NCI-H345 treated with DMSO at 0.1 percent for 48 hours (cell line): ENCODE results near the gene TFEB.

Experiments
- DNase-seq: peaks from one replicate; lab custom pipeline; 2025; ENCODE audit not compliant: unreplicated experiment; lab: John Stamatoyannopoulos, UW

The TFEB gene

DNA sequence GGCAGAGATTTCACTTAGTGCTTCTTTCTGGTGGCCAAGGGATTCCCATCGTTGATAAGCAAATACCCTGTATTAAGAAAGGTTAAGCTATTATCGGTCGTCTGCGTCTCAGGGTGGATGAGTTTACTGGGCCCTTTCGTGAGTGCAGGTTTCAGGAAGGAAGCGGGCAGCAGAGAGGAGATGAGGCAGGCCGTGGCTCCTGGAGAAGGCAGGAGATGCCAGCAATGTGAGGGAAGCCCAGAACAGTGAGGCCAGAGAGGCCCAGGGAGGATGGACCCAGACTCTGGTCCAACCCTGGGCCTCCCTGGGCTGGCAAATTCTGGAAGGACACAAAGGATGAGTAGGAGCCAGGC is 11.2 kb downstream of the TFEB start:
- no peak for DNase-seq

GRCh38 chr6:41723530-41724227 is 11.7 kb downstream of the TFEB start:
- DNase-seq: no peak

- DNase-seq: no peak
These were observed 12.4 kb downstream of the TFEB start for GRCh38 chr6:41722969-41723529.

- no peak for DNase-seq
These were observed 14.0 kb downstream of the TFEB start for GRCh38 chr6:41721414-41721813.

DNA sequence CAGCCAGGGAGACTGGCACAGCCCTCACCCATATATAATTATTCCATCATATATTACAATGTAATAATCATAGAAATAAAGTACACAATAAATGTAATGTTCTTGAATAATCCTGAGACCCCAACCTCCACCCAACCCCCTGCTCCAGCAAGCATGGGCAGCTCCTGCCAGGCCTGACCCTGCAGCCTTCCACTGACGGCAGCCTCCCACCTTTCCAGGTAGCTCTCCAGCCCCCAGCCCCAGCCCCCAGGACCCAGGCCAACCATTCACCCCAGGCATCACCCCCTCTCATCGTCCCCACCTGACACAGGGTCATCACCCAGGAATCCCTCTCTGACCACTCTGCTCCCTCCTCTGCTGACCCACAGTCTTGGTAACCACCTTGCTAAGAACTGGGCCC is 14.6 kb downstream of the TFEB start:
- no peak for DNase-seq

- no peak for DNase-seq
These were observed 15.2 kb downstream of the TFEB start for GRCh38 chr6:41720262-41720620.

DNA sequence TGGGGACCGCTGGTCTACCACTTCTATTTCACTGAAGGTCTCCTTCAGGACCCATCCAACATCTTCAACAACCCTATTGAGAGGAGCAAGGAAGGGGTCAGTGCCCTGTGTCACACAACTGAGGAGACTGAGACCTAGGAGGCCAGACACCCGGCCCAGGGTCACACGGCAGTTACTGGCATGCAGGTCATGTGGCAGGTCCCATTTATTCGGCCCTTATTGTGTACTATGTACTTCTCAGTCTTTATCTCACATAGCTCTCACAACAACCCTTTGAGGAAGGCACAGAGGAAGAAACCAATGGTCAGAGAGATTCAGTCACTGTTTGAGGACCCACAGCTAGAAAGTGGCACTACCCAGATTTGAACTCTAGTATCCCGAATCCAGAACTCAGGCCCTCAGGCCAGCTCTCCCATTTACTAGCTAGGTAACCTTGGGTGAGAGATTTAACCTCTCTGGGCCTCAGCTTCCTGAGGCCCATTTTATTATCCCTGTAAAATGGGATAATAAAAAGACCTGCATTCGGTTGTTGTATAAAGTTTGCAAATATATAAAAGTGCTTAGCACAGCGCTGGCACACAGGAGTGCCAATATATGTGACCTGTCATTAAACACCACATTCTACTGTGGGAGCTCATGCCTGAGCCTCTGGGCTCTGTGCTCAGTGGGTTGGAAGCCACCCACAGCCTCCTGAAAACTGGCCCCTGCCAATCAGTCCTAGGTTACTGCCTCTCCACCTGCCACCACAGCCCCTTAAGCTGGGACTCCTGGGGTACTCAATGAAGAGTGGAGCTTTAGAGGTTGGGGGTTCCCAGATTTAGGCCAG is 15.8 kb downstream of the TFEB start:
- DNase-seq: no peak

DNA sequence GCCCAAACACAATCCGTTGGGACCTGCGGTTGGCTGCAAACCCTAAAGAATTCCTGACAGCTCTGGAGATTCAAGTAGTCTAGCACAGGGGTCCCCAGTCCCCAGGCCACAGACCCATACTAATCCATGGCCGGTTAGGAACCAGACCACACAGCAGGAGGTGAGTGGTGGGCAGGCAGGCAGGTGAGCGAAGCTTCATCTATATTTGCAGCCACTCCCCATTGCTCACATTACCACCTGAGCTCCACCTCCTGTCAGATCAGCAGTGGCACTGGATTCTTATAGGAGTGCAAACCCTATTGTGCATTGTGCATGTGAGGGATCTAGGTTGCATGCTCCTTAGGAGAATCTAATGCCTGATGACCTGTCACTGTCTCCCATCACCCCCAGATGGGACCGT is 16.6 kb downstream of the TFEB start:
- no peak for DNase-seq

DNA sequence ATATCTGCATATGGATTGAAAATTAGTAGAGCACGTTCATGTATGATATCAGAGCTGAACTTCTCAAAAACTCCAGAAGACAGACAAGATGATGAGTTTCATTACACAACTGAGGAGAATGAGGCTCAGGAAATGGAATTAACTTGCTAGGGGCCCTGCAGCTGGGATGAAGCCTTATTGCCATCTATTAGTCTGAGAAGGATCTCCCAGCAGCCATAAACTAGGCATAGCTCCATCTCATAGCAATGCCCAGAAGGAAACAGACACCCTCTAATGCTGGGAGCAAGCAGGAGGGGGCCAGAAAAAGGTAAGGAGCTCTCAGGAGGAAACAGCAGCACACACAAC is 18.0 kb downstream of the TFEB start:
- DNase-seq: no peak

DNA sequence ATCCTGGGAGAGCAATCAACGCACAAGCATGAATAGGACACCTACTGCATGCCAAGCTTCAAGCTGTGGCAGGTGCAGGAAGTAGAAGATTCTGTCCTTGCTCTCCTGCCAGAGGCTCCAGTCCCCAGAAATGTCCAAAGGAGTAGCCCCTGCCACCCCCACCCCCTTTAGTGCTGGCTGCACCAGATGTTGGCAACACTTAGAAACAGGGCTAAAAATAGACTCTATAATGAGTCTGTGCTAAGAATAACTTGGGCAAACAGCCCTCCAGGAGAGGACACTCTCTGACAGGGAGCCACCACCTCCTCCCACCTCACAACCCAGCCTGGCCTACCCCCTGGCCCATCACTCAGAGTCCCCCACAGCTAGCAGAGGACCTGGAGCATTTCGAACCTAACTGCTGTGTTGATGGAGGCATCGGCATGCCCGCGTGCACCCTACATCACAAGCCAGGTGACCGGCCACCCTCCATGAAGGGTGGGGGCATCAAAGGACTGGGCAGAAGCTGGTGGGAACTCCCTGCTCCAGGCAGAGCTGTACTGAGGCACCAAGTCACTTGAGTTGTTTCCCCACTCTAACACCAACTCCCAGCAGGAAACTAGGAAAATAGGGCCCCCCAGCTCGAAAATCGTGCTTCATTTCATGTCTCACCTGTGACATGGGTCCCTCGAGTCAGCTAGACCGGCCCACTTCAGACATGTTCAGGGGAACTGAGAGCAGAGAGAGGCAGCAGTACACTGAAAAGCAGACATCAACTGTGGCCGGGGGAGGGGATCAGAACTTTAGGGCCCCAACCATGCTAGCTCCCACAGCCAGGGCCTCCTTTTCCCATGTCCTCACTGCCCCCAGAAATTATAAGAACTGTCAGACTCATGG is 18.7 kb downstream of the TFEB start:
- no peak for DNase-seq

DNA sequence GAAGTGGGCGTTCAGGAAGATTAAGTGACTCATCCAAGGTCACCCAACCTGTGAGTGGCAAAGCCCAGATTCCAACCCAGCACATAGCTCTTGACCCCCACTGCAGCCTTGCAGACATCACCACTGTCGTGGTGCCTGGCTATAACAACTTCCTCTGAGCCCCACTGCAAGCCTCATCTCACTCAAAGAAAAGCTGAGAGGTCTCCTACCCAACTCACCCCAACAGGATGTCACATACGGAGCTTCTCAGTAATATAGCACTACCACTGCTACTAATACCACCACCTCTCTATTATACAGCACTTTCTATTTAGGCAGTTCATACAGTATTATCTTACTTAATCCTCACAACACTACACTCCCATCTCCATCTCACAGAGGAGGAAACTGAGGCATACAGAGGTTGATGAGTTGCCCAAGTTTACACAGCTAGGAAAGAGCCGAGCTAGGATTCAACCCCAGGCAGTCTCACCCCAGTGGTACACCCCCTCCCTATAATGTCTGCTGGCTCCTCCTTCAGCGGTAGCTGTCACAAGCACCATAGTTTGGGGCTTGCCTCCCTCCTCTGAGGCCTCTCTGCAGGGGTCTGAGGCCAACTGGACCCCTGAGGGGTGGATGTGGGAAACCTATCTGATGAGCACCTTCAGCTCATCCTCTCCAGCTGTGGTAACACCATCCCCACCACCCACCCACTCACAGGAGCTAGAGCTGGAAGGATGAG is 19.5 kb downstream of the TFEB start:
- DNase-seq: no peak

DNA sequence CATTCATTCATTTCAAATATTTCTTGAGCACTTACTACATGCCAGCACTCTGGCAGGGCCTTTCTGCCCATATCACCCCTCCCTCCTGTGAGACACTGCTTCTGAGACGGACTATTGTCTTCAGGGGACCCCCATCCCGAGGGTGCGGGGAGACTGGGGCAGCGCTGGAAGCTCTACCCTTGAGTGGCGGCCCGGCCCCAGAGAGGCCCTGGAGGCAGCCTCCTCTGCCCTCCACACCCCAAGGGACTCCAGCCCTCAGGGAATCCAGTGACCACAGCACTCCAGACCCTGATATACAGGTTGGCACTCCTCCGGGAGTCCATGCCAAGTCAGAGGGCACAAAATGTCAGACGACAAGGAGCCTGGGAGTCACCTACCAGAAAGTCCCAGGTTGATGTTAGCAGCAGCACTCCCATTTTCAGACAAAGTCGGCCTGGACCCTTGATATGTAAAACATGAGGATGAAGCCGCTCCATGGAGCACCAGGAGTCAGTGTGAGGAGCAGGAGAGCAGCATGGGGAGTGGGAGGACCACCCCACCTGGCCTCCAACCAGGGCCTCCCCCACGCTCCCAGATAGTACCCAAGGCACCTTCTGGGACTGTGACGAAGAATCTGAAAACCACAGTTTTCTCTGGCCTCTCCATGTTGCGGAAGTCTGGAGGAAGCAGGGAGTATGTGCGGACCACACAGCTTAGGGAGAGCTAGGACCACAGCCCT is 20.7 kb downstream of the TFEB start:
- no peak for DNase-seq

DNA sequence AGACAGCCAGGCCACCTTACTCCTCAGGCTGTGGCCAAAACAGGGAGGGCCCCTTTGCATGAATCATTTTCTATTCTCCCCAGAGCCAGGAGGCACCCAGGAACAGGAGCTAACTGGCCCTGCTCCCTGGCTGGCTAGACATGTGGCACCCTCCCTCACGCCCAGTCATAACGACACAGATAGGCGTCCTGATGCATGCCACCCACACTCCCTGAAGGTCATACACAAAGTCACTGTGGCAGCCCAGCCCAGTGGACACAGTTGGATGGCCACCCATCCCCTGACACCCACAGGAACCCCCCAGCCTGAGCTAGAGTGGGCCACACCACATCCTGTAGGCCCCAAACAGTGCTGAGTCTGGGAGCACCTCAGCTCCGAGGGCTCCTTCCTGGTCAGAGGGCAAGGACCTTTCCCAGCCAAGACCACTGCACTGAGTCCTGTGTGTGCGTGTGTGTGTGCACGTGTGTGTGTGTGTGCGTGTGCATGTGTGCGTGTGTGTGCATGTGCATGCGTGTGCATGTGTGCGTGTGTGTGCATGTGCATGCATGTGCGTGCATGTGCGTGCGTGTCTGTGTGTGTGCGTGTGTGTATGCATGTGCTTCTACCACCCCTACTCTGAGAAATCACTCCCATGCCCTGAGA is 21.6 kb downstream of the TFEB start:
- no peak for DNase-seq

DNA sequence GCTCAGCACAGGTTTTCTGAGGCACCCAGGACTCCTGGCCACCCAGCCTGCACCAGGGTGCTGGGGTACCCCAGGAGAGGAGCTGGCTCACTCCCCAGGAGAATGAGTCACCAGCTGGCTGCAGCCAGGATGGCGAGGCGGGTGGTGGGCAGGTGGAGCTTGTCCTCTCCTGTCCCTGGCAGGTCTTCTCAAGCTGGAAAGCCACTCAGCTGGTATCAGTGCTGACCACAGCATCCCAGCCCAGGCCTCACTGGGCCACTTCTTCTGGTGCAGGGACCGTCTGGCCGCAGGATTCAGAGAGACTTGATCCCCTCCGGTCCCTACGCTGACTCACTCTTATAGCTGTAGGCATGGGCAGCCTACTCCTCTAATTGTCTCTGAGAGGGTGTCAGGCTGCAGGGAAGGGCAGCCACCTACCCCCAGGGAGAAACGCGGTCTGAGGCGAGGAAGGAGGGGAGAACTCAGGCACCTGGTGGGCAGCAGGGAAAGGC is 22.2 kb downstream of the TFEB start:
- DNase-seq: no peak

GRCh38 chr6:41712651-41713103 is 22.7 kb downstream of the TFEB start:
- DNase-seq: no peak

GRCh38 chr6:41711323-41712038 is 23.9 kb downstream of the TFEB start:
- no peak for DNase-seq

- DNase-seq: no peak
These were observed 26.0 kb downstream of the TFEB start for GRCh38 chr6:41709375-41709774.

DNA sequence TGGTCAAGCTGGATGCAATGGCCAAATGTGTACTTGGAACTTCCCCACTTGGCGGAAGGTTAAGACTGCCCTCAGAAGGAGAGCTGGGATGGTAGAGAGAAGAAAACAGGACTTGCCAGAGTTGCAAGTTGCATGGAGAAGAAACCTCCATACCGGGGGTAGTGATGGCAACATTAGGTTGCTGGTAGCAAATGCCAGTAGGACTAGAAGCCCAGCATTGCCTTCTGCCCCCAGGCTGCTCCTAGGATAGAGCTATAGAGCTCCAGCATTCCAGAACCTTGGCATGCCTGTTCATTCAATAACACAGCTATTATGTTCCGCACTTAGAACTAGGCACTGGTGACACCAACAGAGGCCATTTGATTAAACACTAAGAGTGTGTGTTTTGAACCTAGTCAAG is 26.6 kb downstream of the TFEB start:
- no peak for DNase-seq
